ENCODE measurements around the gene PELO.

DNA sequence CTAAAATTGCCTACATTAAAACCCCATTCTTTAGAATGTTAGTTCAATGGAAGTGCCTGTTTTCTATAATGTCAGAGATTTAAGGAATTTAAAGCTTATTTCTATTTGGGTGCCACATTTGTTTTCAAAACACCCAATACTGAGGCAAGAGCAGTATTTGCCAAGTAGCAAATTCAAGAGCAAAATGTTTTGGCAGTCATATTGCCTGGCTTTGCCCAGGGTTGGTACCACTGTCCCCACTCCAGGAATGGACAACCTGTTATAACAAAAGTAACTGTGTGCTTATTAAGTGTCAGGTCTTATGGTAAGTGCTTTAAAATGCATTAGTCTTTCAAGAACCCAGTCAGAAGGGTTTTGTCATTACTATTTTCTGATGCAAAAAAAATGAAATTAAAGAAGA, 19.3 kb downstream of the PELO start:
- no peak for TF ChIP-seq EZH2 (IDR thresholded peaks at IDR 0.05; ENCODE audit: low read length)
- TF ChIP-seq, protein P1, sequence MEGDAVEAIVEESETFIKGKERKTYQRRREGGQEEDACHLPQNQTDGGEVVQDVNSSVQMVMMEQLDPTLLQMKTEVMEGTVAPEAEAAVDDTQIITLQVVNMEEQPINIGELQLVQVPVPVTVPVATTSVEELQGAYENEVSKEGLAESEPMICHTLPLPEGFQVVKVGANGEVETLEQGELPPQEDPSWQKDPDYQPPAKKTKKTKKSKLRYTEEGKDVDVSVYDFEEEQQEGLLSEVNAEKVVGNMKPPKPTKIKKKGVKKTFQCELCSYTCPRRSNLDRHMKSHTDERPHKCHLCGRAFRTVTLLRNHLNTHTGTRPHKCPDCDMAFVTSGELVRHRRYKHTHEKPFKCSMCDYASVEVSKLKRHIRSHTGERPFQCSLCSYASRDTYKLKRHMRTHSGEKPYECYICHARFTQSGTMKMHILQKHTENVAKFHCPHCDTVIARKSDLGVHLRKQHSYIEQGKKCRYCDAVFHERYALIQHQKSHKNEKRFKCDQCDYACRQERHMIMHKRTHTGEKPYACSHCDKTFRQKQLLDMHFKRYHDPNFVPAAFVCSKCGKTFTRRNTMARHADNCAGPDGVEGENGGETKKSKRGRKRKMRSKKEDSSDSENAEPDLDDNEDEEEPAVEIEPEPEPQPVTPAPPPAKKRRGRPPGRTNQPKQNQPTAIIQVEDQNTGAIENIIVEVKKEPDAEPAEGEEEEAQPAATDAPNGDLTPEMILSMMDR (optimal IDR thresholded peaks at IDR 0.05 in 1 of 3, IDR thresholded peaks at IDR 0.05 in 1 of 3, conservative IDR thresholded peaks at IDR 0.05 in 1 of 3; ENCODE audit: extremely low read depth in 1 of 3, insufficient read depth in 2 of 3, low read length in 3 of 3): no peak
